ENCODE data around the gene POMC.
"Not testable (repeated sequence)": the region's sequence is repeated elsewhere in the genome, so short reads cannot be mapped to it uniquely, and the experiment has no call there.

The POMC gene

GRCh38 chr2:25176541-25177181 is 8.3 kb upstream of the POMC start:
- DNase-seq (ENCODE audit: low spot score), result no peak

- DNase-seq (ENCODE audit: low spot score), result no peak
Measured at GRCh38 chr2:25176138-25176537, 7.8 kb upstream of the POMC start.

- DNase-seq (ENCODE audit: low spot score), result no peak
Measured at GRCh38 chr2:25174192-25174861, 5.9 kb upstream of the POMC start.

- DNase-seq (ENCODE audit: low spot score), result no peak
Measured at GRCh38 chr2:25173719-25174118, 5.3 kb upstream of the POMC start.

- no peak for DNase-seq (ENCODE audit: low spot score)
Measured at GRCh38 chr2:25170888-25171287, 2.5 kb upstream of the POMC start.

- DNase-seq (ENCODE audit: low spot score), result no peak
Measured at GRCh38 chr2:25169073-25169470, 692 bp upstream of the POMC start.

GRCh38 chr2:25165992-25166875 is 2.1 kb downstream of the POMC start:
- peak; percentile 82 for DNase-seq (ENCODE audit: low spot score)

- DNase-seq (ENCODE audit: low spot score), result no peak
Measured at GRCh38 chr2:25164561-25164960, 3.8 kb downstream of the POMC start.

GRCh38 chr2:25162061-25162460 is 6.3 kb downstream of the POMC start:
- DNase-seq (ENCODE audit: low spot score), result not testable (repeated sequence)

GRCh38 chr2:25161055-25161781 is 7.2 kb downstream of the POMC start:
- peak; percentile 61 for DNase-seq (ENCODE audit: low spot score)

GRCh38 chr2:25160376-25160775 is 8.0 kb downstream of the POMC start:
- no peak for DNase-seq (ENCODE audit: low spot score)

GRCh38 chr2:25159949-25160348 is 8.4 kb downstream of the POMC start:
- no peak for DNase-seq (ENCODE audit: low spot score)

- DNase-seq (ENCODE audit: low spot score), result no peak
Measured at GRCh38 chr2:25158096-25158852, 10.1 kb downstream of the POMC start.

- no peak for DNase-seq (ENCODE audit: low spot score)
Measured at GRCh38 chr2:25155401-25155800, 13.0 kb downstream of the POMC start.

GRCh38 chr2:25151718-25152117 is 16.7 kb downstream of the POMC start:
- DNase-seq (ENCODE audit: low spot score), result no peak

- not testable (repeated sequence) for DNase-seq (ENCODE audit: low spot score)
Measured at GRCh38 chr2:25150993-25151392, 17.4 kb downstream of the POMC start.

GRCh38 chr2:25149646-25150045 is 18.7 kb downstream of the POMC start:
- no peak for DNase-seq (ENCODE audit: low spot score)

GRCh38 chr2:25146896-25147295 is 21.5 kb downstream of the POMC start:
- DNase-seq (ENCODE audit: low spot score), result no peak

GRCh38 chr2:25145803-25146202 is 22.6 kb downstream of the POMC start:
- DNase-seq (ENCODE audit: low spot score), result no peak

- DNase-seq (ENCODE audit: low spot score), result no peak
Measured at GRCh38 chr2:25141120-25141519, 27.3 kb downstream of the POMC start.

- not testable (repeated sequence) for DNase-seq (ENCODE audit: low spot score)
Measured at GRCh38 chr2:25140535-25140934, 27.8 kb downstream of the POMC start.
